Heart left ventricle (tissue), 13 donors: Measurements from ENCODE around the gene VMP1.

Experiments used
- POLR2A ChIP-seq, 2 donors: fragments of 450-650 bp; IDR thresholded peaks; one replicate each; pipeline ENCODE4 v1.6.1; 2017; ENCODE audit warnings: antibody characterized with exemption in 2 of 2, mild to moderate bottlenecking in 2 of 2, moderate library complexity in 2 of 2
- TF ChIP-seq, protein P1 (sequence below), 12 donors: fragments of 200-600 bp; sonication (generic) in 4 of 12; IDR thresholded peaks; one replicate each; pipeline versions ENCODE4 v1.5.0 to v1.8.0; 2018 to 2022; ENCODE audit warnings: antibody characterized with exemption in 12 of 12, mild to moderate bottlenecking in 5 of 12
- donor health status: ischemic (EF 13 %, LVEDD 7.1; RV severe dilation, severe dysfunction).
- donor health status: DM: no; HTN: yes; CAD: no.
- donor health status: DM: no; HTN: no; CAD: no.
- donor health status: ischemic (EF 25% LVEDD 6.9; RV normal size, moderate dysfunction).
- donor health status: ischemic (EF 25% LVEDD 5.7; RV mildly dilated, moderate dysfunction).
- donor health status: ischemic (EF 35%, LVEDD 5.7; RV mildly dilated, moderate dysfunction).
- donor health status: nonischemic (EF 11% LVEDD 7.7; RV severe dilation, severe dysfunction).
- donor health status: DM: yes; HTN: yes; CAD: no.
- donor health status: PGD.
- donor health status: ischemic (EF 29% LVEDD 5.4; RV normal size, mild dysfunction).
- donor health status: nonischemic (EF 23%, LVEDD 6.1; RV moderate dilation, normal function).

DNA sequence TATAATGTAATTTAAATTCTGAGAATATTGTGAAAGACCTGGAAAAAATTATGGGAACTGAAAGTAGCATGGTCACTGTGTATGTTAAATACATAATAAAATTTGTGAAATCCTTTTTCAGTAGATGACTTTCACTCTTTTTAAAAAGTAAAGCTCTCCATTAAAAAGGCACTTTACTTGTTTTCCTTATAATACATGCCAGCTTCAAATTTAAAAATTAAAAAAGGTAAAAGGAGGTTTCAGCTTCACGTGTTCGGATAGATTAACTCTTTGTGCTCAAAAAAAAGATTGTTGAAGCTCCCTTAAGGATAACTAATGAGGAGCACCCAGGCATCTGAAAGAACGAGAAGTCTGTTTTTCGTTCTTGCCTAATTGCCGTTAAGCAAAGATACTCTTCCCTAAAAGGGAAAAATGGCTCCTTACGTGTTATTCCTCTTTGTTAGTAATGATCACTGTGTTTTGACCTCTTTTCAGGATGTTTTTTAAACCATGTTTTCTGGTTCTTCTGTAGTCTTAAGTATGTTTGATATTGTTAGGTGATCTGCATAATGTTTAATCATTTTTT is 97.5 kb downstream of the VMP1 start:
- TF ChIP-seq, protein P1, sequence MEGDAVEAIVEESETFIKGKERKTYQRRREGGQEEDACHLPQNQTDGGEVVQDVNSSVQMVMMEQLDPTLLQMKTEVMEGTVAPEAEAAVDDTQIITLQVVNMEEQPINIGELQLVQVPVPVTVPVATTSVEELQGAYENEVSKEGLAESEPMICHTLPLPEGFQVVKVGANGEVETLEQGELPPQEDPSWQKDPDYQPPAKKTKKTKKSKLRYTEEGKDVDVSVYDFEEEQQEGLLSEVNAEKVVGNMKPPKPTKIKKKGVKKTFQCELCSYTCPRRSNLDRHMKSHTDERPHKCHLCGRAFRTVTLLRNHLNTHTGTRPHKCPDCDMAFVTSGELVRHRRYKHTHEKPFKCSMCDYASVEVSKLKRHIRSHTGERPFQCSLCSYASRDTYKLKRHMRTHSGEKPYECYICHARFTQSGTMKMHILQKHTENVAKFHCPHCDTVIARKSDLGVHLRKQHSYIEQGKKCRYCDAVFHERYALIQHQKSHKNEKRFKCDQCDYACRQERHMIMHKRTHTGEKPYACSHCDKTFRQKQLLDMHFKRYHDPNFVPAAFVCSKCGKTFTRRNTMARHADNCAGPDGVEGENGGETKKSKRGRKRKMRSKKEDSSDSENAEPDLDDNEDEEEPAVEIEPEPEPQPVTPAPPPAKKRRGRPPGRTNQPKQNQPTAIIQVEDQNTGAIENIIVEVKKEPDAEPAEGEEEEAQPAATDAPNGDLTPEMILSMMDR (IDR thresholded peaks at IDR 0.05): no peak
- TF ChIP-seq POLR2A (IDR thresholded peaks at IDR 0.05): no peak
